ENCODE results near the gene NHEJ1. TPM values are rescaled to one million over a fixed set of nuclear protein-coding genes. Genes with fewer than 3 reads are reported as not detected.

The NHEJ1 gene
- total RNA-seq, 1 donor from 2014 or later: 18.8 TPM

GRCh38 chr2:219126555-219126954 is 34.1 kb downstream of the NHEJ1 start:
- intact Hi-C loops (cut with micrococcal nuclease): no loop called here

DNA sequence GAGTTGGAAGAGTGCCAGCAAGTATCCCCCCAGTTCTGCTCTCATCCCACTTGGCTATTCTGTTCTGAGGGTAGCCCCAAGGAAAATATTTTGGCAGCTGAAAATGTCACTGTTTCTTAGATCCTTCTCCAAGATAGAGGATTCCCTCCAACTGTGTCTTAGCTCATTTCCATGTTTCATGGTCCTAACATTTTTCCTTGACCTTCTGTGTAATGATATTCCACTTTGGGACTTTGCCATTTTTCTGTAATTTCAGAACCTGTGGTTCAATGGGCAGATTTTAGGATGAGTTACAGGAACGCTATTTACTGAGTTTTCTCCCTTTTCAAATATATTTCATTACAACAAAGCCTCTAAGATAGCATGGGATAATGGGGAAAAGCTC is 34.7 kb downstream of the NHEJ1 start:
- intact Hi-C loops (cut with micrococcal nuclease): no loop called here

- intact Hi-C loops (cut with micrococcal nuclease): no loop called here
Measured at GRCh38 chr2:219125225-219125885, 35.3 kb downstream of the NHEJ1 start.

GRCh38 chr2:219124381-219125110 is 36.1 kb downstream of the NHEJ1 start:
- intact Hi-C loops (cut with micrococcal nuclease): no loop called here

DNA sequence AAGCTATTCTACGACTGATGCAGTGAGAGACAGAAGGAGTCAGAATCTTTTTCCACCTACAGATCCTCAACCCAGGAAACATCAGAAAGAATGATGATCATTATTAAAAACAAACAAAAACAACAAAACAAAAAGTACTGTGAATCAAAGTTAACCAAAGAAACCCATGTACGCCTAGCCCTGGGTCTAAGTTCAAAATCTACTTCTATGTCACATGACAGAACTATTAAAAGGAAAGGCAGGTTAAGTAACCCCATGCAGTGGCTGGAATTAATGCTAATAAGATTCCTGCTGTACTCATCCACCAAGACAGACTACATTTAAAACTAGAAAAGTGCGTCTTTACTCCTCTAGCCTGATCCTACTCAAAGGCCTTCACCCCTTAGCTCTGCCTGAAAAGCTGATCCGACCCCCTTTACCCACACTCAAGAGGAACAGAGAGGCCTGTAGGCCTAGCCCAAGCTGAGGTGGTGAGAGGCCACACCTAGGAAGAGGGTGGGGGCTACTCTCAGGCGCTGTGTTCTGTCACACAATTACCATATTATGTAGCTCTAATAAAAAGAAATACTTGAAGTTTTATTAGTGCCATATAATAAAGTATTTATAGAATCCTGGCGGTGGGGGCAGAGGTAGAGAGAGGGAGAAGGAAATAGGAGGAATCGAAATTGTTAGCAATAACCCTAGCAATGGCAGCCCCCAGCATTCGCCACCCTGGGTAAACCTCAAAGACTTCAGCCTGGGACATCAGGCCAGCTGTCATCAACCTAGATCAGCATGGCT is 37.1 kb downstream of the NHEJ1 start:
- intact Hi-C loops (cut with micrococcal nuclease): no loop called here

- intact Hi-C loops (cut with micrococcal nuclease): no loop called here
Measured at GRCh38 chr2:219122202-219122980, 38.2 kb downstream of the NHEJ1 start.

GRCh38 chr2:219120082-219120481 is 40.5 kb downstream of the NHEJ1 start:
- intact Hi-C loops (cut with micrococcal nuclease): no loop called here

DNA sequence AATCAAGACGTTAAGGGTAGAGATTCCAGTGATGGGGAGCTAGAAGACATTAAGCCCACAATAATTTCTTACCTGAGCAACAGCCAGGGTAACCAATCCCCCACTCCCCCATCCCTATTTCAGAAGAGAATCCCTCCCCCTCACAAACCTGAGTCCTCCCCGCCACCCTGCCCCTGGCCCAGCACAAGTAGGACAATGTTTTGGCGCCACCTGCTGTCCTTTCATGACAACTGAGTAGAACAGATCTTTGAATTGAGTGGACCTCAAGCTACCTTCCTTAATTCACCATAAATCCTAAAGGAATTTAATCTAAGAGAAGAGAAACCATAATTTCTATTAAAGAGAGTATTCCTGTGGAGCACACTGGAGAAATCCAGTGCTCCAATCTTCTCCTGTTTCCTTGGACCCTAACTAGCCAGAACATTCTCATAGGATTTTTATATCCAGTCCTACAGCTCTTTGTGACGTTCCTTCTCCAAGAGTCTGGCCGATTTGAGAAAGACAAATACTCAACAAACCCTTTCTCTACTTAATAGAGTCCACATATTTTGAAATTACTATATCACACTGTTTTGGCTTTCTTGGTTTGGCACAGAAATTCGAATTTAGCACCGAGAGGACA is 41.1 kb downstream of the NHEJ1 start:
- intact Hi-C loops (cut with micrococcal nuclease): loop anchor here (1.0 kb wide), 1 partner anchor 61 kb away; no protein-coding TSS in a partner anchor

DNA sequence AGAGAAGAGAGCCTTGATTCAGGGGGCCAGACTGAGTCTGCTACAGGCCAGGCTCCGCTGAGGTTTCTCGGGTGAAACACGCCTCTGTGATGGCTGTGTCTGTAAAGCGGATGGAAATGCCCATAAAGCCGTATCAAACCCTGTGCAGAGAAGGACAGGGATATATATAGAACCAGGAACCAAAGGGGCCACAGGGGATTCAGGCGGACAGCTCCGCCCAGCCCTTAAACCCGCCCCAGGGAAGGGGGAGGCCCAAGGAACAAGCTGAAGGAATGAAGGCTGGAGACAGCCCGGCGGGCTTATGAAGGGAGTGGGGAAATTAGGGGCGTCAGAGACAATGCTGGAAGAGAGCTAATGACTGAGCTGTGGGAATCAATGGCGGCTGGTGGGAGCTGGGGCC is 42.1 kb downstream of the NHEJ1 start:
- intact Hi-C loops (cut with micrococcal nuclease): no loop called here

DNA sequence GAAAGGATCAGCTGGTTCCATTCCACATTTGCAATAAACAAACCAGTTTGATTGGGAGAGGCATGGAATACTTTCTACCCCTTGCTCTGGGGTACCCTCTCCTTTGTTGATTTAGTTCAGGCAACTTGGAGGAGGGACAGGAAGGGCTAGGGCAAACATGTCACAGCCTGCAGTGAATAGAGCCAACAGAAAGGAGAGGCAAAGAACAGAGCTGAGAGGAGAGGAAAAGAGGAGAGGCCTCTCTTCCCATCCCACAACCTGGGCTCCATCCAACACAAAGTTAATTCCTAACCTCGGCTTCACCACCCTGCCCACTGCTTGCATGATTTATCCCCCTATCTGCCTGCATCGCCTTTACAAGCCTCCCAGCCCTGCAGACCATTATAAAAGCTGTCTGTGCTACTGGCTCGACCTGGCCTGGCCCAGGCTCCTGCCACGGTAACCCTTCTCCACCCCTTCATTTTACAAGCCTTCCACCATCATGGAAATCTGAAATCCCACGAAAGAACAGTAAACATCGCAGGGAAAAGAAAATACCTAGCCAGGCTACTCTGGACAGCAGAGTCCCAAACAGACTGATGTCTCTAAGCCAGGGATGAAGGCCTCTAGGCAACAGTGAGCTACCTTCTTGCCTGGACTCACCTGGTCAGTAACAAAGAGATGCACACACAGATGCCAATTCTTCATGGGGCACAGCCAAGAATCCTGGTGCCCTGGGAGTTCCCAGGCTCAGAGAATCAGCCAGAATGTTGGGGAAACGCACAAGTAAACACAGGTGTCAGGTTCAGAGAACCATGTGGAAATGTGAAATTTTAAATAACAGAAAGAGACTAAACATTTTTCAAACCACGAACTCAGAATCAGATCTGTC is 43.6 kb downstream of the NHEJ1 start:
- intact Hi-C loops (cut with micrococcal nuclease): no loop called here

GRCh38 chr2:219112651-219113338 is 47.8 kb downstream of the NHEJ1 start:
- intact Hi-C loops (cut with micrococcal nuclease): no loop called here

DNA sequence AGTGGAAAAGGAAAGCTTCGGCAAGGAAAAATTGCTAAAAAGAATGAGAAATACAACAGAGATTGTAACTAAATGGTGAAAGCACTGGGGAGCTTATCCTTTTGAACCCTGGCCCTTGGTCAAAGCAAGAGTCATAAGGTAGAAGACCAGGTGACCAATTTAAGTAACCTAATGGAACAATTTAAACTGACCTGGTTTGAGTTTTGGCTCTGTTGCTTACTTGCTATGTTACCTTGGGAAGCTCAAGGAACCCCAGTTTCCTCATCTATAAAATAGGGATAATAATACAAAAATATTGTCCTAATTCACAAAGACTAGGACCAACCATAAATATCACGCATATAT is 48.6 kb downstream of the NHEJ1 start:
- intact Hi-C loops (cut with micrococcal nuclease): no loop called here

GRCh38 chr2:219111375-219112061 is 49.1 kb downstream of the NHEJ1 start:
- intact Hi-C loops (cut with micrococcal nuclease): no loop called here

GRCh38 chr2:219109471-219109870 is 51.1 kb downstream of the NHEJ1 start:
- intact Hi-C loops (cut with micrococcal nuclease): no loop called here

GRCh38 chr2:219107758-219108157 is 52.9 kb downstream of the NHEJ1 start:
- intact Hi-C loops (cut with micrococcal nuclease): no loop called here

GRCh38 chr2:219106251-219106650 is 54.4 kb downstream of the NHEJ1 start:
- intact Hi-C loops (cut with micrococcal nuclease): no loop called here

DNA sequence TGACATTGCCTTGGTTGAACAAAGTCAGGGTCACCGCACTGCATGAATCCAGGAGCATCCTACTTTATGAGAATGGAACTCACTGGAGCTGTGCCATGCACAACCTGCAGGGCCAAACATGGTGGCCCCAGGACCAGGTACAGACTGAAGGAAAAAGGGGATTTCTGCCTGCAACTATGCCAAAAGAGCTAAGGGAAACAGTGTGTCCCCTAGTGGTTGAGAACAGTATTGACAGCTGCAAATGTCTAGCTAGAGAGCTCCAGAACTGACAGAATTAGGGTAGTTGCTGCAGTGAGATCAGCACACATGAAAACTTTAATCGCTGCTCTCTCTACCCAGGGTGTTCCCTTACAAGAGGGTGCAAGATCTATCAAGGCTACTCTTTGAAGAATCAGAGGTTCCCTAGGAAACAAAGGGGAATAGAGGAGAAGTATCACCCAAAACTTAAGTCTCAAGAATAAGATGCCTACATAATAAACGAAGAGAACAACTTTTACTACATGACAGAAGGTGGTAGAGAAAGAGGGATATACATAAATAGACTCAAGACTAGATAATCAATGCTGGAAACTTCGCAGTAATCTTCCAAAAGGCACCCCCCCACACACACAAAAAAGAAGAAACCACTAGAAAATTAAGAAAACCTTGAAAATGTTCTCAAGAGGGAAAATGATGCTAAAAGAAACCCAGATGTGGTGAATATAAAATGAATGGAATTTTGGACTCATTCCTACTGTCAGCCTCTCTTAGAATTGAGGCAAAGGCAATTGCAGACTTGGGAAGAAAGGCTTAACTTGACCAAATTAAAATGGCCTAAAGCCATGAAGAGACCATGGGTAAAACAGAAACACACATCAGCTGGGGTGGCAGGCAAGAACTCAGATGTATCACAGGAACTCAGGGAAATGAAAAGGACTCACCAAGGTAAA is 56.2 kb downstream of the NHEJ1 start:
- intact Hi-C loops (cut with micrococcal nuclease): loop anchor here (5.0 kb wide), 1 partner anchor 47 kb away; no protein-coding TSS in a partner anchor

DNA sequence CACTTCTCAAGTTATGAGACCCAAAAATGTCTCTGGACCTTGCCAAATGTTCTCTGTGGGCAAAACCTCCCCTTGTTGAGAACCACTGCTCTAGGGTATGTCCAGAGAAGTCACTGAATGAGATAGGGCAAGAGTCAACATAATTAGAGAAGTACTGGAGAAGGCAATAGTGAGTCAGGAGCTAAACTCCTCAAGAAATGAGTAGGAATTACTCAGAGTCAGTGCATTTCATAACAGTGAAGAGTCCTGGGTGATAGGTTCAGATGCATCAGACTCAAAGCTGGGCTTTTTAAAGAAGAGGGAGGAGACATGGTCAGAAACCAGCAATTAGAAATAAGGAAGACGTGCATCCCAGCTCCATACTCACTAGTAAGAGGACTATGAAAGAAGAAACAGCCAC is 61.3 kb downstream of the NHEJ1 start:
- intact Hi-C loops (cut with micrococcal nuclease): no loop called here

All from T-helper 2 cell treated with Interferon-gamma antibody and Interleukin-4, amounts not matched to agents 100 ng/mL and 5 ng/mL, for 36 hours (primary cell).